GM12872 (cell line): Measurements from ENCODE around the gene RAPGEF6.

Experiments
- TF ChIP-seq, protein P1 (sequence below): IDR thresholded peaks from 3 replicates; pipeline ENCODE4 v1.5.1; 2011; ENCODE audit warnings: low read depth, mild to moderate bottlenecking, low read length, moderate library complexity; ENCODE audit not compliant: insufficient read depth

RAPGEF6 gene

DNA sequence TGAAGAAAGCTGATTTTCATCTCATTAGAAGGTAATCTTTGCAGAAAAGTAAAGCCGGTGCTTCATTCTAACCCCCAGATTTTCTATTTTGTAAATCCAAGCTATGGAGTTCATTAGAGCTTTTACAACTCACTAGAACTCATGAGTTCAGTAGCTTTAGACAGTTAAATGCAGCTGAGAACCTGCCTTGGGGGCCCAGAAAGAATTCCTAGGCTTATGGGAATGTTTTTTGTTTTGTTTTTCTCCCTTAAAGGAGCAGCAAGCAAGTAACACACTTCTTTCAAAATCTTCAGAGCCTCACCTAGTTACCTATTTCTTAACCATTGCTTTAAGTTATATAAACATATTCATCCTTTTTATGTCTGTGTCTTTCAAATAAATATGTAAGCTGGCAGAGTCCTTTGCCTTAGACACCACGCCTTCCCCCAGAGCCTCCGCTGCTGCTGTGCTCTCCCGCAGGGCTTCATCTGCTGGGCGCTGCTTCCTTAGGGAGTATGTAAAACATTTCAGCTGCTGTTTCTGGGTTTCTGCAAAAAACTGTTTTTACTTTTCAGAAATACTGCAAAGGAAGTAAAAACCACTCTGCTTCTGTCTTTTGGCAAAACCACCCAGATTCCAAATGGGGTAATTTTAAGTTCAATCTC is 238.3 kb downstream of the RAPGEF6 start:
- TF ChIP-seq, protein P1, sequence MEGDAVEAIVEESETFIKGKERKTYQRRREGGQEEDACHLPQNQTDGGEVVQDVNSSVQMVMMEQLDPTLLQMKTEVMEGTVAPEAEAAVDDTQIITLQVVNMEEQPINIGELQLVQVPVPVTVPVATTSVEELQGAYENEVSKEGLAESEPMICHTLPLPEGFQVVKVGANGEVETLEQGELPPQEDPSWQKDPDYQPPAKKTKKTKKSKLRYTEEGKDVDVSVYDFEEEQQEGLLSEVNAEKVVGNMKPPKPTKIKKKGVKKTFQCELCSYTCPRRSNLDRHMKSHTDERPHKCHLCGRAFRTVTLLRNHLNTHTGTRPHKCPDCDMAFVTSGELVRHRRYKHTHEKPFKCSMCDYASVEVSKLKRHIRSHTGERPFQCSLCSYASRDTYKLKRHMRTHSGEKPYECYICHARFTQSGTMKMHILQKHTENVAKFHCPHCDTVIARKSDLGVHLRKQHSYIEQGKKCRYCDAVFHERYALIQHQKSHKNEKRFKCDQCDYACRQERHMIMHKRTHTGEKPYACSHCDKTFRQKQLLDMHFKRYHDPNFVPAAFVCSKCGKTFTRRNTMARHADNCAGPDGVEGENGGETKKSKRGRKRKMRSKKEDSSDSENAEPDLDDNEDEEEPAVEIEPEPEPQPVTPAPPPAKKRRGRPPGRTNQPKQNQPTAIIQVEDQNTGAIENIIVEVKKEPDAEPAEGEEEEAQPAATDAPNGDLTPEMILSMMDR: no peak

DNA sequence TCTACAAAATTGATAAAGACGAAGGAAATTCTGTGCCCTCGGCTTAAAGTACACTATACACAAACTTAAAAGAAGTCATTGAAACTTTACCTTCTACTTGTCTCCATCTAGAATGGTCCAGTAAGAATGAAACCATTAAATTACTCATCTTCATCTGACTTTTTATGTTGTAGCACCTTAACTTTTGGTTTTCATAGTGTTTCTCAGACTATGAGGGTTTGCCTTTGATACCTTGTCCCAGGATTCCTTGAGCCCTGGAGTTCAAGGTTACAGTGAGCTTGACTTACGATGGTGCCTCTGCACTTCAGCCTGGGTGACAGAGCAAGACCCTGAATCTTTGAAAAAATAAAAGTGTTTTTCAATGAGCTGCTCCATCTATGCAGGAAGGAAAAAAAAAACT is 239.0 kb downstream of the RAPGEF6 start:
- TF ChIP-seq, protein P1: no peak

GRCh38 chr5:131394128-131394527 is 240.9 kb downstream of the RAPGEF6 start:
- TF ChIP-seq, protein P1: no peak

- TF ChIP-seq, protein P1: no peak
Observed at GRCh38 chr5:131393498-131393968, 241.5 kb downstream of the RAPGEF6 start.

DNA sequence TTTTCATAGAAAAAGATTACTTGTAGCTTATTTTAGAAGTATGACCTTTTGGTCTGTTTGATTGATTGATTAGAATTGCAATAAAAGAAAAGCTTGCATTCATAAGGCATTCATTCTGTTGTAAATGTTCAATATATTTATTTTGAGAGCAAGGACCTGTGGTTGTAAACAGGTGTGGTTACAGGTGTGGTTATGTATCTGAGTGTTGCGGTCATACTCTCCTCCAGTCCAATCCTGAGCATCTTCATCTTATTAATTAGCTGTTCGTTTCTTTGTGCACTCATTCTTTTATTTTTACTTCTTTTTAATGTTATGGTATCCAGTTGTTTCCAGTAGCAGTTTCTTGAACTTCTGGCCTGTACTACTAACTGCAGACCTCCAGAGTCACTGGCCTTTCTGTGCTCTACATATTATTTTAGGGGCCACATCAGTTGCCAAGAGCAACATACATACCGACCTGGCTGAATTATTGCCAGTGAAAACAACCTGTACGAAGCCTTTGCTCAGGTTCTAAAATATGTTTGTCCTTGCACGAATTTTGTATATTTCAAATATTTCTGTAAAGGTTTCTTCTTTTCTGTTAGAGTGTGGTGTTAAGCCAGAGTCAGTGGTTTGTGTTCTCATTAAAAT is 242.4 kb downstream of the RAPGEF6 start:
- TF ChIP-seq, protein P1: no peak

GRCh38 chr5:131389869-131390265 is 245.2 kb downstream of the RAPGEF6 start:
- TF ChIP-seq, protein P1: no peak

DNA sequence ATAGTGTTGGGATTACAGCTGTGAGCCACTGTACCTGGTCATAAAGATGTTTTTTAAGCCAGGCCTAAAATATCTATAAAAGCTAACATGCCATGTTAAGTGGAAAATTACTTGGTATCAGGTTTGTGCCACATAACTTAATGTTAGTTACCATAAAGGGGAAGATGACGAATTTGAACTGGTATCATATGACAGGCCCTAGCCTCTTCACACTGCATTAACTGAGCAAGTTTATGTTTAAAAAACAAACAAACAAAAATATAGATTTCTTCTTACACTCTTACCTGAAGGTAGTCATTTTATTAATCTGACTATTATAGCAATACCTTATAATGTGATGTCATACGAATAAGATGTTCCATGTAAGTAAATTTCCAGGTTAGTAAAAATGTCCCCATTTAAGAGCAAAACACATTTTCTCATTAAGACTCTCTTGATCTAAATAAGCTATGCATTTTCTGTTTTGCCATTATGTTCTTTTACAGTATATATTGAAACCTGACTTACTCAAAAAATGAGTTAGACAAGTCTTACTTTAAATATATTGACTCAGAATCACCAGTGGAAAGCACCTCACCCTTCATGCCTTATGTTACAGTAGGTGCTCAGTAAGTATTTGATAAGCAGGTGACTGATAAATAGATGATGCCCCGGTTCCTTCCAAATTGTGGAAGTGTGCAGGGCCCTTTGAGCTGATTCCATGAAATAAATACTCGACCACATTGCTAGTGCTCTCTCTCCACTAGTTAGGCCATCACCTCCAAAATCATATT is 245.7 kb downstream of the RAPGEF6 start:
- TF ChIP-seq, protein P1: no peak
